HG03060 (cell line): Measurements from ENCODE around the gene DNAJB5.

Source experiments
- ATAC-seq: cut with Tn5 transposase; IDR thresholded peaks from one replicate; pipeline ENCODE4 v1.9.1; 2021; ENCODE audit warnings: low read depth, moderate number of reproducible peaks; ENCODE audit not compliant: unreplicated experiment

DNAJB5 gene

DNA sequence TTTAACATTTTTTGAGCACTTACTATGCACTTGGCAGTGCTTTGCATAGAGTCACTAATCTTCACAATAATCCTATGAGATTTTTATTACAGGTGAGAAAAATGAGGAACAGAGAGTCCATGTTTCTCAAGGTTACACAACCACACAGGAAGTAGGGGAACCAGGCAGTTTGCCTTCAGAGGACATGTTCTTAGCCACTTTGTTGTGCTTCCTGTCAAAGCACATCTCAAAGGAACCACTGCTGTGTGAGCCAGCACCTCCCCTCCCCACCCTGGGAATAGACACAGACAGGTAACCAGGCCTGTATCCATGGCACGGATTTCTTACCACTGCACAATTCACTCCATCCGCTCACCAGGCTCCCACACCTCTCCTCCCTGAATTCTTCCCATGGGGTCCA lies 6.3 kb upstream of the DNAJB5 start:
- peak; percentile 54 for ATAC-seq

DNA sequence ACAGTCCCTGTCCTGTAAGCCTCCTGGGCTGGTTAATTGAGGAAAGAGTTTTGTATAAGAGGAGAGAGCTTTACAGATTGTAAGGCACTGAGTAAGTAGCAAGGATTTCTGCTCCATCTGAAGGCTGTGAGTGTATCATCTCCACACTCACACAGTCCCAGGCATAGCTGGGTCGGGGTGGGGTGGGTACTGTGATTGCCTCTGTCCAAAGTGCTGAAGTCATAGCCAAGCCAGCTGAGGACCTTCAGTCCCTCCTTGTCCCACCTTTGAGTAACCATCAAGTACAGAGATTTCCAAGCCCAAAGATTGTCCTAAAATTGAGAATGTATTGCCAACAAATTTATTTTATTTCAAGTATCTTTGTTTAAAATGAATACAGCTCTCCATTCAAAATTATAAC lies 5.5 kb upstream of the DNAJB5 start:
- ATAC-seq, result no peak

DNA sequence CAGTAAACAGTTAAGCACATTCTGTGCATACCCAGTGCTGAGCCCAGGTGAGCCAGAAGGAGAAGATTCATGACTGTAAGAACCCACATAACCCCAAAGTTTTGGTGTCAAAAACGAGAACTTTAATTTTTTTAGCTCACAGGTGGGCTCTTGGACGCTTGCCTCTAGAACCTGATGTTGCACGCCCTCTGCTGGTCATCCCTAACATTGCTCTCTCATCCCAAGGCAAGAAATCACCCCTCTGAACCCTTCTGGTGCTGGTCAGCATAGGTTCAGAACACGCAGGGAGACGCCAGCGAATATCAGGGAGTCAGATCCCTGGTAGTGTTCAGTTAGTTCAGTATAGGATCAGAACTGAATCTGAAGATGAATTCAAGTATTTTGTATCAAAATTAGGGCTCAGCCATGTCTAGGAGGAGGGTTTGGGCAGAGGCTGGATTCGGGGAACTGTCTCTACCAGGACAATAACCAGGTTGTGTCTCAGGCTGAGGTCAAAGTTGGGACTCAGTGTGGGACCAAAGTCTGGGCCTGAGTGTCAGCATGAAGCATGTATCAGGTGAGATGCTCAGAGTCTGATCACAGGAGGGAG lies 4.1 kb upstream of the DNAJB5 start:
- ATAC-seq, result no peak

DNA sequence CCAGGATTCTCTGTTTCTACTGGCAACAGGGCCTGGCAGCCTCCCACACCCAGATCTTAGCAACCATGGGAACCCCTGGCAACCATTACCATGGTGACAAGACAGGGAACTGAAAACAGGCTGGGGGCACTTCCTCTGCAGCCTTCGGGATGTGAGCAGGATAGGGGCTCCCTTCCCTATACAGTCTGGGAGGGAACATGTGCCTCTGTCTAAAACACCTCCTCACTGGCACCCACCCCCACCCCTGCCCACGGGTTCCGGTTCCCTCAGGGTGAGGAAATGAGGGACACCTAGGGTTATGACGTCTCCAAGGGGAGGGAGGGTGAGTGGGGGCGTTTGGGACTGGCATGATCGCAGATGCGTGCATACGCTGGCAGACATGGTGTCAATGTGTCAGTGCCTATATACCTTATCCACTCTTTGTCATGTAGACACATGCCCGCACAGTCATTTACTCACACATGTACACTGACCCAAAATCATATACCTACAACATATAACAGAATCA lies 3.0 kb upstream of the DNAJB5 start:
- no peak for ATAC-seq

DNA sequence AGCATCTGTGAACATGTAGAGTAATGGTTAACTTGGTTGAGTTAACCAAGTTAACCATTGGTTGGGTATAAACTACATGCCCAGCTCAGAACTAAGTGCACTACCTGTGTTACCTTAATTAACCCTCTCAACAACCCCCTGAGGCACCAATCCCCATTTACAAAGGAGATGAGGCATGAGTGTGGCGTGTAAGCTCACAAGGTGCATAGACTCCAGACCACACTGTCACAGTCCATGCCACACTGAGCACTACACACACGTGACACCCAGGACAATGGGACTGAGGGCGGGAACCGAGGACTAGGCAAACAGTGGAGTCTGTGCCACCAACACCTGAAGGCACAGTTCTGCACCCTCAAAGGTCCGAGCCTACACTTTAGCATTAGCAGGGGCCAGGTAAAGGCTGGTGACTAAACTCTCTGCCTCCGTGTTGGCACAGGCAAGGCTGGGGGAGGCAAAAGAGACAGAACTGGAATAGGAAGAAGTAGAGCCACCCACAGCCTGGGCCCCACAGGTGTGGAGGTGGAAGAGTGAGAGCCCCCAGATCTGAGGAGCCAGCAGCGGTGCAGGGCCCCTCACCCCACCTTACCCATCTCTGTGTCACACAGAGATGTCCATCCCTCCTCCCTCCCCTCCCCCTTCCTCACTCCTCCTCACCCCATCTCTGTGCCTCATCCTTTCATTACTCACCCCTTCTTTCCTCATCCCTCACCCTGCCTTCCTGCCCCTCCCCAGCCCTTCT lies 2.2 kb upstream of the DNAJB5 start:
- no peak for ATAC-seq

DNA sequence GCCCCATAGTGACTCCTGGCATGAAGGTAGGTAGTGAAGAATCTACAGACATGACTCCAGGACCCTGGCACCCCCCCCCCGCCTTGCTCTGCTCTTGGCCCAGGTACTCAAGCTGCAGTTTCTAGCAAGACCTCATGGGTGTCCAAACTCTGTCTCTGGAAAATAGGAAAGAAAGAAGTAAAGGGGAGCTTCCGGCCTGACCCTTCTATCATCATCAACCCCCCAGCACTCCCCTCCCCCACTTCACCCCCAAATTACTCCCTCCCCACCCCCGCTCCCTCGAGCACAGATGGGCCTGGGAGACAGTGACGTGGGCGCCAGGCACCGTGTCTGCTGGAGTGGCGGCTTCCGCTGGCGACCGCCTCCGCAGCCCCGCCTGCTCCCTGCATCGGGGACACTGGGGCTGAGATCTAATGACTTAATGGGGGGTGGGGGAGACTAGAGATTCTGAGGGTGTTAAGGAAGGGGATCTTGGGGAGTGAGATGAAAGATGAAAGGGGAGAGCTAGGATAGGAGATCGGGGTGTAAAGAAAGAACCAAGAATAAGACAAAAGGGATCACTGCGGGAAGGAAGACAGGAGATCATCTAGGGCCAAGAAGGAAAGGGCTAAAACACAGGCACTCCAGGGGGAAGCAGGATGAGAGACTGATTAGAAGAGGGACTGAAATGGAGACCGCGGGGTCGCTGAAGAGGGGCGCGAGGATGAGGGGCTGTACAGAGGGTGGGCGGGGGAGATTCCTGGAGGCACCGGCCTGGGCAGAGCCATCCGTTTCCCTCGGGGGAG lies 1.1 kb upstream of the DNAJB5 start:
- ATAC-seq, result no peak

DNA sequence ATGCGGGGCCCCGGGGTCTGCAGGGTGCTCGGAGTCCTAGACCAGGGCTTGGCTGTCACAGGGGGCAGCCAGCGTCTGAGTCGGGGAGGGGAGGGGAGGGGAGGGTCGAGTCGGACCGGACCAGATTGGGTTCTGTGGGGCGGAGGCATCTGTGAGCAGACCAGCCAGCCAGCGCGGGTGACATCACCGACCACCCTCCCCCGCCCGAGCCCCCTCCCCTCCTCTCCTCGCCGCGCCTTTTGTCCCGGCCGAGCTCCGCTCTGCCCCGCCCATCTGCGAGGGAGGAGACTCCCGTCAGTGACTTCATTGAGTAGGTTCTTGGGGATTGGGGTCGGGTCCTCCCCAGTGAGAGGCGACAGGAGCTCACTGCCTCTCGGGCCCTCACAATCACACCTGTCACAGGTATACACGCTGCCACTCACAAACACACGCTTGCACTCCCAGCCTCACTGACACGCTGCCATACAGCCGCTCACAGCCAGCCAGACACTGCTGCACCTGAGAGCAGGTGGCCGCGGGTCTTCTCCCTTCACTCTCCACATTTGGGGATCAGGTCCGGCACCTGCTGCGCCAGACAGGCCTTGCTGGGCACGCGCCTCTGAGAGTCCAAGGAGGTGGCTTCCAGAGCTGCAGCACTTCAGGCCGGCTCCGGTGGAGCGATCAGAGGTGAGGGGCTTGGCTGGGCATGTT lies 546 bp downstream of the DNAJB5 start:
- ATAC-seq, result no peak

DNA sequence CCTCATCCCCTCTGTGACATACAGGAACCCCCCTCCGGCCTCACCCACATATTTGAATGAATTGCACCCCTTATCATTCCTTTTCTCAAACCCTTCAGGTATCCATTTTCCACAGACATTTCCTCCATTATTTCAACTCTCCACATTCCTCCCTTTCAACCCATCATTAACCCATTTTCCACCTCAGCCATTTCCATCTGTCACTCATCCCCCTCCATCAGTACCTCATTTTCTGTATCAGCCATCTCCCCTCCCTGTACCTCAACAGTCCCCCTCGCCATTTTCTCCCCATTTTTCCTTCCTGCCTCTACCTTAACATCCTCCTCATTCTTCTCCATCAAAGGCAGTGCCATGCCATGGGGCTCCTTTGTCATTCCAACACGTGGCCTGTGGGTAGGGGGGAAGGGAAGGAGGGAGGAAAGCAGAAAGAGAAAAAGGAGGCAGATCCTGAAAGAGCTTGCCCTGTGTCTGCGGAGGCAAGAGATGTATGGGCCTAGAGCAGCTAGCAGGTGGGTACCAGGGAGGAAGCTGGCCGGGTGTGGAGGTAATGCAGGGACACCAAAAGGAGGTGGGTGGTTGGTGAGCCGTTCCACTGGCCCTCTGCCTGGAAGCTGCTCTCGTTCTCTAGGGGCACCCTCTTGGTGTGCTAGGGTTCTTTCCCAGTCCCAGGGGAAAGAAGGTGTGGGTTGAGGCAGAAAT lies 1.5 kb downstream of the DNAJB5 start:
- ATAC-seq, result no peak

DNA sequence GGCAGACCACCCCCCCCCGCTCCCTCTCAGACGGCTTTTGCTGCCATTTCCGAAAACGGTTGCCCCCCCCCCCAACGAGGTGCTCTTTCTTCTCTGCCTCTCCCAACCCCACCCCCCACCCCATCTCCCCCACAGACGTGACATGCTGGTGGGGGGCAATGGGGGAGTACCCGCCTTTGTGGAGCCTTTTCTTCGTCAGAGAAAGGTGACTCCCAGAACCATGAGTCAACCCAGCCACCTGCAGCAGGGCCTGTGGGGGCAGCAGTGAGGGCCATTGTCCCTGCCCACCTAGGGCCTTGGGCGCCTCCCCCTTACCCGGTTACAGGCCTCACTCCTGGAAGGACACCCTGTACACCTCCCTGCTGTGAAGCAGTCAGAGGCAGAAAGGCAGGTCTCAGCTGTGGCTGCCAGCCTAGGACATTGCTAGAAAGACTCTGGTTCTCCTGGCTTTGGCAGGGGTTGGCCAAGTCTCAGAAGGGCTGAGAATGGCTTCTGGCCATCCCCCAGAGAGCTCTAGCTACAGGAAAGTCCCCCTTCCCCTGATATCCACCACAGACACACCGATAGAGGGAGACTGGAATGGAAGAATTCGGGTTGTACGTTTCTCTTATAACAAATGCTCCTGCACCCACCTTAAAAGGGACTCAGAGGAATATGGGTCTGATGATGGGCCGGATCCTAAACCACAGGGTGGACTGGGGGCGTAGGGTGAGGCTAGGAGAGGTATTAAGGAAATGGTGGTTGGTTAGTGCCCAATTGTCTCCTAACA lies 2.2 kb downstream of the DNAJB5 start:
- ATAC-seq, result no peak

DNA sequence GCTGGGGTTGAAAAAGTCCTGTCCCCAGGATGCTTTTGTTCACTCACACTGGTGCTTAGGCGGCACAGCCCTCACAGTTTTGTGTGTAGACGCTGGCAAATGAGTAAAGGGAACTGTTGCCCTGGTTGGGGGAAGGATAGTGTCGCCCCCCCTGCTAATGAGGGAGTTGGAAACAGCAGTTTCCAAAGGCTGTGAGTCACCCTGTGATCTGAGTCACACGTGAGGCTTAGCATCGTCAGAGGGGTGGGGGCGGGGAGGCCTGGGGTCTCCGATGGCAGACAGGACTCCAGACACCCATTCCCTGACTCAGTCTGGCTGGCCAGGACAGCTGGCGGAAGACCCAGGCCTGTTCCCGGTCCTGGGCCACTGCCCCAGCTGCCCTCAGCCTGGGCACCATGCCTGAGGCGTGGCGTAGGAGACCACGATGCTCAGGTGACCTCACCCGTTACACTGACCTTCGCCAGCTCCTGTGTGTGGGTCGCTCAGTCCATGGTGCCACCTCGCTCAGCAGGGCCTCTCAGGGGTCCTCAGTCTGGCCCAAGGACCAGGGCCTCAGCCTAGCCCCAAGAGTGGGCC lies 2.9 kb downstream of the DNAJB5 start:
- no peak for ATAC-seq

DNA sequence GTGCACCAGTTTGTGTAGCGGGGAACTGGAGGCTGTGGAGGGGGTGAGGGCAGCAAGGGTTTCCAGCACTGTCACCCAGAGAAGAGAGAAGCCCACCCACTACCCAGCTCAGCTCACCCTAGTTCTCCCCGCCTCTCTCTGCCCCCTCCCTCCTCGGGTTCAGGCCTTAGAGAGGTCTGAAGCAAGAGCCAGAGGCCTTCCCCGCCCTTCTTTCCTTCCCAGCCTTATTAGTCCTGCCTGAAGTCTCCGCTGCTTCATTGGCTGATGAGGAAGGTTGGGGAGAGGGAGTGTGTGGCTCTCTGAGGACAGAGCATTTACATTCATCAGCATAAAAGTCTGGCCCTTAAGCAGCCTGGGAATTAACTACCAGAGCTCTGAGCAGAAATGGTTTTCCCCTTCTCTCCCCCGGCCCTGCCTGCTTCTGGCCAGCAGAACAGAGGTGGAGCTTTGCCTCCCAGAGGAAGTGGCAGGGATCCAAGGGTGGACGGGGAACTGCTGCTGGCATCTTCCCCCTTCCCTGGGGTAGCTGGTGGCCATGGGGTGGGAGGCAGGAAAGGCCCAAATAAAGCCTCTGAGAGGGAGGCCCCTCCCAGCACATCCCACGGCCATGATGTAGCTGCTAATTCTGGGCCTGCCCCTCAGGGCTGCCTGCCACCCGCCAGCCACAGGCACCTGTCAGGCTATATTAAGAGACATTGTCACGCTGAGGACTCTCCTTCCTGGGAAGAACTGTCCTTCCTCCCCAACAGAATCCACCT lies 4.1 kb downstream of the DNAJB5 start:
- no peak for ATAC-seq

DNA sequence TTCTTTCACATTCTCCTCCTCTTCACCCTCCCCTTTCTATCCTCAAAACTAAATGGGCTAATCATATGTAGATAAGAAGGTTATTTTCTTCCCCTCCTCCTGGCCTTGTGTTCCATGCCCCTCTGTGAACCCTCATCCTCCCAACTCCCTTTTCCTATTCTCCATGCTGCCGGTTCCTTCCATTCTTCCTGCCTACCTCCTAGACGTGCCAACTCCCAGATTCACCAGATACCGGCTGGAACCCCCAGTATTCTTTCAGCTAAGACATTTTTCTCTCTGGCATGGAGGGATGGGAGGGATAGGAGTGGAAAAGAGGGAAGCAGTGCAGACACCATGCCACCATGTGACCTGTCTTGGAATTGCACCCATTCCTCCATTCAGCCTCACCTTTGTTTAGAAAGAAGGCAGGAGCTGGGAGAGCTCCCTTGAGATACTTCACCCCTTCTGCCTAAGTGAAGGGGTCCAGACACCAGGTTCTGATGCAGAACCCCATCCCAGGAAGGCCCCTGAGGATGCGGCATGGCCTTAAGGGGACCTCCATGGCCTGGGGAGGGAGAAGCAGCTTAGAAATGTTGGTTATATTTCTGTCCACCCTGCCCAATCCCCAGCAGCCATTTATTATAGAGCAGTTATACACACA lies 4.8 kb downstream of the DNAJB5 start:
- ATAC-seq, result no peak

DNA sequence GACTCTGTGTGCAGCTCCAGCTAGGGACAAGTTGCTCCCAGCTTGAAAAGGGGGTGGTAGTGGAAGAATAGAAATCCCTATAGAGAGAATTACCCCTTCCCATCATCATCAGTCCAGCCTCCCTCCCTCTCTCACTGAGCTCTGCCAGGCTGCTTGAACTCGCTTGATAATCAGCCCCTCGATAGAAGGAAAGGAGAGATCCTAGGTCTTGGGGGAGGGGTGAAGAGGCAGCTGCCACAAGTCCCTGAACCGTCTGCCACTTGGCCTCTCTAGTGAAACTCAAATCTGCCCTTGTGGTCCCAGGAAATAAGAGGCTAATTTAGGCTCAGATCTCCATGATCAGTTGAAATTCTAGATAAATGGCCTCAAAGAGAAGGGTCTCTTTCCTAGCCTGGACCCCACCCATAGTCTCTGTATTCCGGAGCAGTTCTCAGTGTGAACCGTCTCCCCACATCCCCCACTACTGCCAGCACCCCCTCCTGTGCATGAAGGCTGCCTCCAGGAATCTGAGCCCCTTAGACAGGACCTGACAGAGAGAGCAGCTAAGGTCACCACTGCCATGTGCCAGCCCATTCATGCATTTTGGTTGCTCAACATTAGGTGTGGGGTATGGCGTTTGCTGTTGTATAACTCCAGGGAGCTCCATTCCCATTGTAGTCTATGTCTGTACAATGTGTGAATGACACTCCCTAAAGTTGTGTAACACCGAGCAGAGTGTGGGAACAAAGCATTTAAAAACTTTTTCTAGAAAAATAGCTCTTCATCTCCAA lies 5.5 kb downstream of the DNAJB5 start:
- no peak for ATAC-seq

DNA sequence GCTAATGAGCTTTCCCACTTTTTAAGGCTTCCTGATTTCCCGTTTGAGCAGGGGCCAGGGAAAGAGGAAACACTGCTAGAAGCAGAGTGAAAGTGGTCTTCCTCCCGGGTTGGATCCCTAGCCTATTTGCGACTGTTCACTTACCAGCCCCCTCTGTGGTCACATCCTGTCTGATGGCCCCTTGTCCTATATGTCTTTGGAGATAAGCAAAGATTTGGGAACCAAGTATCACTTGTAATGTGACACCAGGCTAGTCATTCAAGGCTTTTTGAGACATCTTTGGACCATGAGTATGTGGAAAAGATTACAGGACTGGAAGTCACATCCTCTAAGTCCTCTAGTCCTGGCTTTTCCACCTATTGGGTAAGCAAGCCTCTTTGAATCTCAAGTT lies 6.1 kb downstream of the DNAJB5 start:
- no peak for ATAC-seq

DNA sequence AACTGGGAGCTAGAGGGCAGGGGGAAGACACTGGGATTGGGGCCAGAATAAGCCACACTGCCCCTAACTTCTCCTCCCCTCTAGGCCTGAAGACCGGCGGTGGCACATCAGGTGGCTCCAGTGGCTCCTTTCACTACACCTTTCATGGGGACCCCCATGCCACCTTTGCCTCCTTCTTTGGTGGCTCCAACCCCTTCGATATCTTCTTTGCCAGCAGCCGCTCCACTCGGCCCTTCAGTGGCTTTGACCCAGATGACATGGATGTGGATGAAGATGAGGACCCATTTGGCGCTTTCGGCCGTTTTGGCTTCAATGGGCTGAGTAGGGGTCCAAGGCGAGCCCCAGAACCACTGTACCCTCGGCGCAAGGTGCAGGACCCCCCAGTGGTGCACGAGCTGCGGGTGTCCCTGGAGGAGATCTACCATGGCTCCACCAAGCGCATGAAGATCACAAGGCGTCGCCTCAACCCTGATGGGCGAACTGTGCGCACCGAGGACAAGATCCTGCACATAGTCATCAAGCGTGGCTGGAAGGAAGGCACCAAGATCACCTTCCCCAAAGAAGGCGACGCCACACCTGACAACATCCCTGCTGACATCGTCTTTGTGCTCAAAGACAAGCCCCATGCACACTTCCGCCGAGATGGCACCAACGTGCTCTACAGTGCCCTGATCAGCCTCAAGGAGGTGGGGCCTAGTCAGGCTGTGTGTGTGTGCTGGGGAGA lies 6.8 kb downstream of the DNAJB5 start:
- ATAC-seq, result no peak

DNA sequence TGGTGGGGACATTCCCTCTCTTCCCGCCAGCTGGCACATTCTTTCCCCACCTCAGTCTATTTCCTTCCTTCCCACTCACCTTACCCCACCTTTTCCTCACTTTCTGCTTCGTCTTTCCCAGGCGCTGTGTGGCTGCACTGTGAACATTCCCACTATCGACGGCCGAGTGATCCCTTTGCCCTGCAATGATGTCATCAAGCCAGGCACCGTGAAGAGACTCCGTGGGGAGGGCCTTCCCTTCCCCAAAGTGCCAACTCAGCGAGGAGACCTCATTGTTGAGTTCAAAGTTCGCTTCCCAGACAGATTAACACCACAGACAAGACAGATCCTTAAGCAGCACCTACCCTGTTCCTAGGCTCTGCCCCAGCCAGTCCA lies 7.3 kb downstream of the DNAJB5 start:
- no peak for ATAC-seq

DNA sequence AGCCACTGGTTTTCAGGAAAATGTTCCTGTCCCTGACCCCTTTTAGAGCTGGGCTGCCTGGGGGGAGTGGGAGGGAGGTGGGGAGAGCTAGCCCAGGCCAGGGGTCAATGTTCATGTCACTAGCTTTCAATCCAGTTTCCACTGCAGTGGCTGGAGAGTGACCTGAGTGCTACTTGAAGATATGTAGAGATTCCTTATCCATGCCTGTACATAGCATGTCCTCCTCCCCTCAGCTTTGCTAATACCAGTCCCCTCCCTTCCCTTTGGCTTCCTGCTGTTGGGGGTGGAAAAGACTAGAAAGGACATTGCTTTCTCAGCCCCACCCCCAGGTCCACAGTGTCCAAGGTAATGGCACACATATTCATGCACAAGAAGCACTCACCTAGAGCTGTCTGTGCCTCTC lies 7.8 kb downstream of the DNAJB5 start:
- ATAC-seq, result no peak
